Measurements from ENCODE around the gene F5. TPM values are rescaled to one million over a fixed set of nuclear protein-coding genes. Genes with fewer than 3 reads are reported as not detected.

F5 gene
- total and polyA plus RNA-seq, 9 of the 15 experiments (the other 6 are each of a cell fraction or from before 2014, with no cell fraction given): 0.03 to 0.13 TPM; not detected in 7

DNA sequence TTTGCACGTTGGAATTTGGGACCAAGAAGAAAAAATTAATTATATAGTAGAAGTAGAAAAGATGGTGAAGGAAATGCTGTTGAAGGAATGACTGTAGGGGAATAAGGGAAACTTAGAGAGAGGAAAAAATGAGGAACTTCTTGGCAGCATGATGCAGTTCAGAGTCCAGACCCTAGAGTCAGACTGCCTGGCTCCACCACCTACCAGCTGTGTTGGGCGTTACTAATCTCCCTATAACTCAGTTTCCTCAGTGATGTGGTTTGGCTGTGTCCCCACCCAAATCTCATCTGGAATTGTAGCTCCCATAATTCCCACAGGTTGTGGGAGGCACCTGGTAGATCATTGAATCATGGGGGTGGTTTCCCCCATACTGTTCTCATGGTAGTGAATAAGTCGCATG, 45.0 kb upstream of the F5 start:
- Histone ChIP-seq H3K79me2 (ENCODE audit: control insufficient read depth, insufficient read depth, low read length) (no peaks in the 10 kb centered on the region), H3K36me3 (ENCODE audit: control insufficient read depth, insufficient read depth, low read length) (no peaks in the 10 kb centered on the region), H3K4me1 (replicated peaks in 1 of 2; ENCODE audit: control insufficient read depth in 2 of 2, insufficient read depth in 2 of 2, low read length in 2 of 2) (no peaks in the 10 kb centered on the region), H3K9ac (ENCODE audit: insufficient read depth in 1 of 2, low read depth in 2 of 2, low read length in 2 of 2) (no peak overlapping the region), H2AFZ (ENCODE audit: low read depth, low read length) (no peak overlapping the region), H3K9me3 (replicated peaks; ENCODE audit: control insufficient read depth, insufficient read depth, low read depth, low read length) (no peaks in the 10 kb centered on the region; the same call in 1 of the 2 replicates), H3K9me1 (ENCODE audit: control insufficient read depth, insufficient read depth, low read length) (no peaks in the 10 kb centered on the region), H3K4me2 (ENCODE audit: insufficient read depth, low read length) (no peak overlapping the region), H3K4me3 (no peak overlapping the region), H3K27ac (ENCODE audit: extremely low read depth, low read depth, low read length) (no peak overlapping the region), H3K27me3 (ENCODE audit: control insufficient read depth in 2 of 2, insufficient read depth in 2 of 2, low read length in 2 of 2) (no peaks in the 10 kb centered on the region), H4K20me1 (replicated peaks; ENCODE audit: control insufficient read depth, insufficient read depth, low read length) (no peaks in the 10 kb centered on the region)
- ChIA-PET POLR2A (no interaction called here), CTCF (ENCODE audit: low intra/inter-chr PET ratio) (no interaction called here)
- TF ChIP-seq TAF1 (IDR thresholded peaks at IDR 0.05; ENCODE audit: control insufficient read depth, extremely low read depth, insufficient read depth, low read length, severe bottlenecking) (no peak), ESRRB (CRISPR knock-in tag; IDR thresholded peaks at IDR 0.05; ENCODE audit: borderline replicate concordance) (no peak), NBN (IDR thresholded peaks at IDR 0.05; ENCODE audit: low read depth) (no peak), ZNF583 (CRISPR knock-in tag; IDR thresholded peaks at IDR 0.05) (no peak)
- TF ChIP-seq, protein P1, sequence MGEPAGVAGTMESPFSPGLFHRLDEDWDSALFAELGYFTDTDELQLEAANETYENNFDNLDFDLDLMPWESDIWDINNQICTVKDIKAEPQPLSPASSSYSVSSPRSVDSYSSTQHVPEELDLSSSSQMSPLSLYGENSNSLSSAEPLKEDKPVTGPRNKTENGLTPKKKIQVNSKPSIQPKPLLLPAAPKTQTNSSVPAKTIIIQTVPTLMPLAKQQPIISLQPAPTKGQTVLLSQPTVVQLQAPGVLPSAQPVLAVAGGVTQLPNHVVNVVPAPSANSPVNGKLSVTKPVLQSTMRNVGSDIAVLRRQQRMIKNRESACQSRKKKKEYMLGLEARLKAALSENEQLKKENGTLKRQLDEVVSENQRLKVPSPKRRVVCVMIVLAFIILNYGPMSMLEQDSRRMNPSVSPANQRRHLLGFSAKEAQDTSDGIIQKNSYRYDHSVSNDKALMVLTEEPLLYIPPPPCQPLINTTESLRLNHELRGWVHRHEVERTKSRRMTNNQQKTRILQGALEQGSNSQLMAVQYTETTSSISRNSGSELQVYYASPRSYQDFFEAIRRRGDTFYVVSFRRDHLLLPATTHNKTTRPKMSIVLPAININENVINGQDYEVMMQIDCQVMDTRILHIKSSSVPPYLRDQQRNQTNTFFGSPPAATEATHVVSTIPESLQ (CRISPR knock-in tag; IDR thresholded peaks at IDR 0.05): no peak
- TF ChIP-seq, protein P2, sequence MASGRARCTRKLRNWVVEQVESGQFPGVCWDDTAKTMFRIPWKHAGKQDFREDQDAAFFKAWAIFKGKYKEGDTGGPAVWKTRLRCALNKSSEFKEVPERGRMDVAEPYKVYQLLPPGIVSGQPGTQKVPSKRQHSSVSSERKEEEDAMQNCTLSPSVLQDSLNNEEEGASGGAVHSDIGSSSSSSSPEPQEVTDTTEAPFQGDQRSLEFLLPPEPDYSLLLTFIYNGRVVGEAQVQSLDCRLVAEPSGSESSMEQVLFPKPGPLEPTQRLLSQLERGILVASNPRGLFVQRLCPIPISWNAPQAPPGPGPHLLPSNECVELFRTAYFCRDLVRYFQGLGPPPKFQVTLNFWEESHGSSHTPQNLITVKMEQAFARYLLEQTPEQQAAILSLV (tag; IDR thresholded peaks at IDR 0.05): no peak
- FAIRE-seq (no peak), ATAC-seq (no peak), DNase-seq (ENCODE audit: extremely low read depth in 1 of 4, low spot score in 3 of 4) (no peak)
- intact Hi-C loops (cut with micrococcal nuclease): no loop called here
- BruUV-seq (replicated peaks): no TSS peak
- in situ Hi-C loops (cut with MboI): no loop called here
- 1% methylated on average over 3 of the region's 3 CpGs for WGBS (ENCODE audit: insufficient coverage, low coverage, missing lambda C conversion rate)
